Lower lobe of right lung (tissue), 2 donors: ENCODE data around the gene TMEM161A. TPM values are rescaled to one million over a fixed set of nuclear protein-coding genes. Genes with fewer than 3 reads are reported as not detected.
"Not testable (repeated sequence)": the region's sequence is repeated elsewhere in the genome, so short reads cannot be mapped to it uniquely, and the experiment has no call there.

Source experiments
- ATAC-seq, 2 donors: fragments of 200-7000 bp; cut with Tn5 transposase; one replicate each; pipeline ENCODE4 v1.9.1; 2020 to 2022; ENCODE audit warnings: mild to moderate bottlenecking in 2 of 2, moderate library complexity in 2 of 2
- DNase-seq: peaks from one replicate; pipeline ENCODE4 v3.0.0-alpha.2; 2020
- H3K27ac ChIP-seq: fragments of 200-600 bp; one replicate; pipeline ENCODE4 v1.8.0; 2022
- H3K27me3 ChIP-seq: fragments of 200-600 bp; one replicate; pipeline ENCODE4 v1.8.0; 2022; ENCODE audit warnings: low read depth
- H3K36me3 ChIP-seq: fragments of 200-600 bp; one replicate; pipeline ENCODE4 v1.8.0; 2022; ENCODE audit warnings: mild to moderate bottlenecking
- H3K4me1 ChIP-seq: fragments of 200-600 bp; one replicate; pipeline ENCODE4 v1.8.0; 2022
- H3K4me3 ChIP-seq: fragments of 200-600 bp; one replicate; pipeline ENCODE4 v1.8.0; 2022; ENCODE audit warnings: mild to moderate bottlenecking
- H3K9me3 ChIP-seq: fragments of 200-600 bp; one replicate; pipeline ENCODE4 v1.8.0; 2022
- CTCF ChIP-seq: fragments of 200-600 bp; IDR thresholded peaks from one replicate; pipeline ENCODE4 v1.8.0; 2022; ENCODE audit warnings: antibody characterized with exemption, mild to moderate bottlenecking
- intact Hi-C: fragments of 100-400 bp; cut with DNase I; formaldehyde crosslinking; loops from one replicate; pipeline ENCODE4 v1.11.0; 2022
- total RNA-seq: library from RNA; stranded (reverse); fragmentation: NEBNext Ultra II Directional; extraction: Animal tissue kit (Norgen Biotek cat#: 25700); gene quantifications from one replicate; pipeline ENCODE4 v1.2.1, GENCODE V29; 2021
- donor health status: DM: no; HTN: yes; CAD: no; lungs with severe emphysema.

The TMEM161A gene
- total RNA-seq, 1 donor from 2014 or later = 28.1 TPM

- H3K4me3 ChIP-seq = no peak overlapping the region
- peaks cover 20% of the 10 kb centered on the region for H3K36me3 ChIP-seq
- DNase-seq = no peak
- H3K27ac ChIP-seq = no peak overlapping the region
- H3K4me1 ChIP-seq = no peaks in the 10 kb centered on the region
- no peaks in the 10 kb centered on the region for H3K27me3 ChIP-seq
- intact Hi-C loops = no loop called here
- no peaks in the 10 kb centered on the region for H3K9me3 ChIP-seq
- no peak for ATAC-seq
- TF ChIP-seq CTCF = no peak
Observed at GRCh38 chr19:19152668-19153384, 14.5 kb upstream of the TMEM161A start.

GRCh38 chr19:19151418-19151817, 13.1 kb upstream of the TMEM161A start:
- Histone ChIP-seq H3K4me1 (no peaks in the 10 kb centered on the region), H3K27ac (no peak overlapping the region), H3K9me3 (no peaks in the 10 kb centered on the region), H3K27me3 (no peaks in the 10 kb centered on the region), H3K36me3 (peaks cover 33% of the 10 kb centered on the region), H3K4me3 (no peak overlapping the region)
- DNase-seq (no peak), ATAC-seq (no peak)
- TF ChIP-seq CTCF = no peak
- intact Hi-C loops = no loop called here

- Histone ChIP-seq H3K27me3 (no peaks in the 10 kb centered on the region), H3K4me3 (no peak overlapping the region), H3K36me3 (peaks cover 33% of the 10 kb centered on the region), H3K27ac (no peak overlapping the region), H3K4me1 (no peaks in the 10 kb centered on the region), H3K9me3 (no peaks in the 10 kb centered on the region)
- TF ChIP-seq CTCF = no peak
- DNase-seq (no peak), ATAC-seq (no peak)
- intact Hi-C loops = no loop called here
Observed at GRCh38 chr19:19149435-19149834, 11.2 kb upstream of the TMEM161A start.

- H3K4me3 ChIP-seq, H3K27me3 ChIP-seq, H3K9me3 ChIP-seq, ATAC-seq, DNase-seq, H3K27ac ChIP-seq, intact Hi-C loops, H3K4me1 ChIP-seq: not testable (repeated sequence)
- H3K36me3 ChIP-seq = peaks cover 33% of the 10 kb centered on the region
Observed at GRCh38 chr19:19148504-19148903, 10.2 kb upstream of the TMEM161A start.

DNA sequence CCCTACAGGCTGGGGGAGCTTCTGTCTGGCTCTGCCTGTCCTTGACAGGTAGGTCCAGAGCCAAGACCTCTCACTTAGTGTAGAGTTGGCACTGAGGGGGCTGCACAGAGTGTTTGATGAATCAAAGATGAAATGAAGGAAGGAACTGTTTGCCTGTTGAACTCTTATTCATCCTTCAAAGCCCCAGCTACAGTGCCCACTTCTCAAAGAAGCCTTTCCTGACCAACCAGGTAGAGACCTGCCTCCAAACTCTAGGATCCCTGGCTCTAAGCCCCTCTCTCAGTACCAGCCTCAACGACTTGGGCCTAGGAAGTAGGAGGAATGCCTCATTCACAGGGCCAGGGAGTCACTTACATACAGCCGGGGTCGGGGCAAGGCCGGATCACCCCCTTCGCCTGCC, 9.1 kb upstream of the TMEM161A start:
- H3K4me1 ChIP-seq = no peaks in the 10 kb centered on the region
- H3K9me3 ChIP-seq = no peaks in the 10 kb centered on the region
- ATAC-seq (no peak), DNase-seq (no peak)
- intact Hi-C loops = no loop called here
- H3K27ac ChIP-seq = no peak overlapping the region
- no peak for TF ChIP-seq CTCF
- peaks cover 33% of the 10 kb centered on the region for H3K36me3 ChIP-seq
- no peaks in the 10 kb centered on the region for H3K27me3 ChIP-seq
- no peak overlapping the region for H3K4me3 ChIP-seq

- TF ChIP-seq CTCF = no peak
- DNase-seq (no peak), ATAC-seq (no peak)
- peaks cover 33% of the 10 kb centered on the region for H3K36me3 ChIP-seq
- no peaks in the 10 kb centered on the region for H3K27me3 ChIP-seq
- intact Hi-C loops = no loop called here
- H3K9me3 ChIP-seq = no peaks in the 10 kb centered on the region
- H3K4me1 ChIP-seq = no peaks in the 10 kb centered on the region
- H3K27ac ChIP-seq = no peak overlapping the region
- H3K4me3 ChIP-seq = no peak overlapping the region
Observed at GRCh38 chr19:19146865-19147264, 8.6 kb upstream of the TMEM161A start.
